Measurements from ENCODE around the gene NR5A1. TPM values are rescaled to one million over a fixed set of nuclear protein-coding genes. Genes with fewer than 3 reads are reported as not detected.

The NR5A1 gene
- total RNA-seq, 2 donors from 2014 or later, result not detected

- intact Hi-C loops (cut with DNase I, micrococcal nuclease), result no loop called here
- ATAC-seq (no peak), DNase-seq (no peak)
Measured at GRCh38 chr9:124487260-124488182, 19.7 kb downstream of the NR5A1 start.

- intact Hi-C loops (cut with DNase I, micrococcal nuclease), result no loop called here
- no peak for ATAC-seq
- DNase-seq, result no peak
Measured at GRCh38 chr9:124486778-124487259, 20.4 kb downstream of the NR5A1 start.

GRCh38 chr9:124485936-124486335 is 21.3 kb downstream of the NR5A1 start:
- intact Hi-C loops (cut with DNase I, micrococcal nuclease), result no loop called here
- ATAC-seq (no peak), DNase-seq (no peak)

- intact Hi-C loops (cut with DNase I, micrococcal nuclease), result no loop called here
- ATAC-seq (no peak), DNase-seq (no peak)
Measured at GRCh38 chr9:124485201-124485600, 22.0 kb downstream of the NR5A1 start.

GRCh38 chr9:124483481-124483880 is 23.7 kb downstream of the NR5A1 start:
- ATAC-seq (no peak), DNase-seq (no peak)
- intact Hi-C loops (cut with DNase I, micrococcal nuclease), result no loop called here

GRCh38 chr9:124482431-124483031 is 24.7 kb downstream of the NR5A1 start:
- ATAC-seq (peak; percentile 42), DNase-seq (no peak)
- intact Hi-C loops (cut with DNase I, micrococcal nuclease), result no loop called here

GRCh38 chr9:124481115-124481514 is 26.1 kb downstream of the NR5A1 start:
- intact Hi-C loops (cut with DNase I, micrococcal nuclease), result no loop called here
- ATAC-seq (no peak), DNase-seq (no peak)

- intact Hi-C loops (cut with DNase I, micrococcal nuclease), result no loop called here
- DNase-seq (peak in 1 of 2 donors; percentile 26), ATAC-seq (peak; percentile 74)
Measured at GRCh38 chr9:124480621-124480981, 26.6 kb downstream of the NR5A1 start.

GRCh38 chr9:124479947-124480620 is 27.1 kb downstream of the NR5A1 start:
- ATAC-seq, result peak; percentile 80
- DNase-seq, result no peak
- intact Hi-C loops (cut with DNase I, micrococcal nuclease), result no loop called here

GRCh38 chr9:124479371-124479770 is 27.8 kb downstream of the NR5A1 start:
- no peak for ATAC-seq
- intact Hi-C loops (cut with DNase I, micrococcal nuclease), result no loop called here

GRCh38 chr9:124478354-124478753 is 28.8 kb downstream of the NR5A1 start:
- intact Hi-C loops (cut with DNase I, micrococcal nuclease), result no loop called here
- no peak for DNase-seq

More at GRCh38 chr9:124479371-124479770, 27.8 kb downstream of the NR5A1 start:
- DNase-seq, result no peak

GRCh38 chr9:124477648-124478285 is 29.4 kb downstream of the NR5A1 start:
- ATAC-seq, result no peak
- no peak for DNase-seq
- intact Hi-C loops (cut with DNase I, micrococcal nuclease), result no loop called here

More at GRCh38 chr9:124478354-124478753, 28.8 kb downstream of the NR5A1 start:
- ATAC-seq, result no peak

- intact Hi-C loops (cut with DNase I, micrococcal nuclease), result no loop called here
- no peak for ATAC-seq
- DNase-seq, result no peak
Measured at GRCh38 chr9:124477211-124477647, 30.0 kb downstream of the NR5A1 start.

- DNase-seq (no peak), ATAC-seq (no peak)
- intact Hi-C loops (cut with DNase I, micrococcal nuclease), result no loop called here
Measured at GRCh38 chr9:124475868-124476690, 31.1 kb downstream of the NR5A1 start.

- no peak for ATAC-seq
- no peak for DNase-seq
- intact Hi-C loops (cut with DNase I, micrococcal nuclease), result no loop called here
Measured at GRCh38 chr9:124475158-124475867, 31.9 kb downstream of the NR5A1 start.

- ATAC-seq (no peak), DNase-seq (no peak)
- intact Hi-C loops (cut with DNase I, micrococcal nuclease), result no loop called here
Measured at GRCh38 chr9:124474151-124474550, 33.0 kb downstream of the NR5A1 start.

GRCh38 chr9:124473310-124473709 is 33.9 kb downstream of the NR5A1 start:
- intact Hi-C loops (cut with DNase I, micrococcal nuclease), result no loop called here
- ATAC-seq (no peak), DNase-seq (no peak)

GRCh38 chr9:124472770-124473169 is 34.4 kb downstream of the NR5A1 start:
- no peak for ATAC-seq
- DNase-seq, result no peak
- intact Hi-C loops (cut with DNase I, micrococcal nuclease), result no loop called here

Measured in left colon (tissue), 2 donors.